Thyroid gland (tissue), 4 donors: ENCODE measurements around the gene EIF4A3.

ENCODE experiments used
- POLR2A ChIP-seq, 2 donors: fragments of 450-650 bp; IDR thresholded peaks; one replicate each; pipeline ENCODE4 v1.6.1; 2017; ENCODE audit warnings: antibody characterized with exemption in 2 of 2, mild to moderate bottlenecking in 2 of 2, moderate library complexity in 1 of 2
- TF ChIP-seq, protein P1 (sequence below), 6 experiments: fragments of 200-600 bp in 3 of 6; fragments of 450-650 bp in 3 of 6; sonication (generic) in 3 of 6; IDR thresholded peaks; one replicate each; pipeline ENCODE4 v1.5.1; 2016 to 2019; ENCODE audit warnings: antibody characterized with exemption in 6 of 6, mild to moderate bottlenecking in 2 of 6, inconsistent platforms in 1 of 6, moderate library complexity in 1 of 6

DNA sequence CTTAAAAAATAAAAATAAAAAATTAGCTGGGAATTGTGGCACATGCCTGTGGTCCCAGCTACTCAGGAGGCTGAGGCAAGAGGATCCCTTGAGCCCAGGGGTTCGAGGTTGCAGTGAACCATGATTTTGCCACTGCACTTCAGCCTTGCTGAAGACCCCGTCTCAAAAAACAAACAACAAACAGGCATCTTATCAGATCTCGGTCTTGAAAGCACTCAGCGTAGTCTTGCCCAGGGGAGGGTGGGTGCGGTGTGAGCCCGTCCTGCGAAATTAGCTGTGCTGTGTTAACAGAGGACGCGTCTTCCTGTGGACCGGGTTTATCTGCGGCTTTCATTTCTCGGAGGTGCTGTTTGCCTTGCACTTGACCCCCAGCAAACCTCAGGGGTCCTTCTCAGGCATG lies 40.2 kb downstream of the EIF4A3 start:
- TF ChIP-seq, protein P1, sequence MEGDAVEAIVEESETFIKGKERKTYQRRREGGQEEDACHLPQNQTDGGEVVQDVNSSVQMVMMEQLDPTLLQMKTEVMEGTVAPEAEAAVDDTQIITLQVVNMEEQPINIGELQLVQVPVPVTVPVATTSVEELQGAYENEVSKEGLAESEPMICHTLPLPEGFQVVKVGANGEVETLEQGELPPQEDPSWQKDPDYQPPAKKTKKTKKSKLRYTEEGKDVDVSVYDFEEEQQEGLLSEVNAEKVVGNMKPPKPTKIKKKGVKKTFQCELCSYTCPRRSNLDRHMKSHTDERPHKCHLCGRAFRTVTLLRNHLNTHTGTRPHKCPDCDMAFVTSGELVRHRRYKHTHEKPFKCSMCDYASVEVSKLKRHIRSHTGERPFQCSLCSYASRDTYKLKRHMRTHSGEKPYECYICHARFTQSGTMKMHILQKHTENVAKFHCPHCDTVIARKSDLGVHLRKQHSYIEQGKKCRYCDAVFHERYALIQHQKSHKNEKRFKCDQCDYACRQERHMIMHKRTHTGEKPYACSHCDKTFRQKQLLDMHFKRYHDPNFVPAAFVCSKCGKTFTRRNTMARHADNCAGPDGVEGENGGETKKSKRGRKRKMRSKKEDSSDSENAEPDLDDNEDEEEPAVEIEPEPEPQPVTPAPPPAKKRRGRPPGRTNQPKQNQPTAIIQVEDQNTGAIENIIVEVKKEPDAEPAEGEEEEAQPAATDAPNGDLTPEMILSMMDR (IDR thresholded peaks at IDR 0.05): no peak
- TF ChIP-seq POLR2A (IDR thresholded peaks at IDR 0.05): no peak
